Right ventricle myocardium inferior (tissue), 1 donor: ENCODE measurements around the gene COPS9. TPM values are rescaled to one million over a fixed set of nuclear protein-coding genes. Genes with fewer than 3 reads are reported as not detected.

Source experiments
- total RNA-seq: library from RNA; stranded (reverse); fragmentation: NEBNext Ultra II Directional; extraction: Animal tissue kit (Norgen Biotek cat#: 25700); gene quantifications from one replicate; pipeline ENCODE4 v1.2.1, GENCODE V29; 2021
- donor health status: DM: no; HTN: yes; CAD: no; lungs with severe emphysema.

Gene COPS9
- total RNA-seq, 1 donor from 2014 or later = 220 TPM

Other genes with a start within 250 kb of the COPS9 start
- 422 TPM for gene NDUFA10, start 111.0 kb downstream of the COPS9 start, total RNA-seq
- gene OR6B2, start 105.9 kb downstream of the COPS9 start, total RNA-seq = not detected
- not detected for gene OR6B3, start 82.8 kb downstream of the COPS9 start, total RNA-seq
- gene OTOS, start 4.4 kb upstream of the COPS9 start, total RNA-seq = not detected